ENCODE measurements around the gene HS2ST1. TPM values are rescaled to one million over a fixed set of nuclear protein-coding genes. Genes with fewer than 3 reads are reported as not detected.
"Not testable (repeated sequence)": the region's sequence is repeated elsewhere in the genome, so short reads cannot be mapped to it uniquely, and the experiment has no call there.

HS2ST1 gene
- total and polyA plus RNA-seq, 7 donors, result 2.4 to 13.7 (median 10.0) TPM

DNA sequence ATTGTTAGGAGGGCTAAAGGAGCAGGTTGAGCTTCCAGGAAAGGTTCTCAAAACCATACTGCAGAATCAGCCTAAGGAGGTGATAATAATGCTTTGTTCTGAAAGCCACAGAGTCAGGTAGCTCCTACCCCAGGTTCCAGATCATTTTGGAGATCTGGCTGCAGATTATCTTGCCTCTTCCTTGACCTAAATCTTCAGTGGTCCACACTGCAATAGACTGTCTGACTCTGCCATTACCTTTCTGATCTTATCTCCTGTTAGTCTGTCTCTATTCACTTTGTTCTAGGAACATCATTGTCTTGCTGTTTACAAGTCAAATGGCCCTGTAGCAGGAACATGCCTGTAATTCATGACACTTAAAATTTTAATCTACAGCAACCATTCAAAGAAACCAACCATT, 73.0 kb downstream of the HS2ST1 start:
- no peaks in the 10 kb centered on the region for H3K27me3 ChIP-seq
- no peaks in the 10 kb centered on the region for H3K4me1 ChIP-seq
- no peak overlapping the region for H3K4me3 ChIP-seq
- H3K9me3 ChIP-seq, result no peaks in the 10 kb centered on the region
- no peaks in the 10 kb centered on the region for H3K36me3 ChIP-seq
- DNase-seq, result no peak
- intact Hi-C loops (cut with DNase I), result no loop called here
- H3K27ac ChIP-seq, result no peak overlapping the region
- TF ChIP-seq EP300 (IDR thresholded peaks at IDR 0.05) (no peak), POLR2A (IDR thresholded peaks at IDR 0.05) (no peak), CTCF (IDR thresholded peaks at IDR 0.05) (no peak), POLR2AphosphoS5 (IDR thresholded peaks at IDR 0.05) (no peak)

DNA sequence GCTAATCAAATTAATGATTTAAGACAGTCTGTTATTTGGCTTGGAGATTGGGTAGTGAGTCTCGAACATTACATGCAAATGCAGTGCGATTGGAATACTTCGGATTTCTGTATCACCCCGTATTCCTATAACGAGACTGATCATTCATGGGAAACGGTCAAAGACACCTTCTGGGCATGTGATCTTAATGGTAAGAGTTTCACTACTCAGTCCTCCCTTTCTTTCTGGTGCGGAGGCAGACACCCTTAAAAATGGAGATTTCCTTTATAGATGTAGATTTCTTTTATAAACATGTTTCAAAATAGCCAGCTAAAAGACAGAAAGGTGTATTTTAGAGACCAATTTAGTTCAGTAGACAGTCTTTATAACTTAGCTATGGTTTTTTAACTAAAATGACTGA, 74.4 kb downstream of the HS2ST1 start:
- intact Hi-C loops (cut with DNase I), result no loop called here
- Histone ChIP-seq H3K36me3 (no peaks in the 10 kb centered on the region), H3K27ac (no peak overlapping the region), H3K9me3 (no peaks in the 10 kb centered on the region), H3K27me3 (no peaks in the 10 kb centered on the region), H3K4me3 (no peak overlapping the region), H3K4me1 (no peaks in the 10 kb centered on the region)
- 96 to 98% methylated on average over 7 of the region's 7 CpGs for WGBS, 2 donors
- DNase-seq, result no peak
- no peak for TF ChIP-seq CTCF (IDR thresholded peaks at IDR 0.05)
- no peak for TF ChIP-seq EP300 (IDR thresholded peaks at IDR 0.05)
- no peak for TF ChIP-seq POLR2A (IDR thresholded peaks at IDR 0.05)
- no peak for TF ChIP-seq POLR2AphosphoS5 (IDR thresholded peaks at IDR 0.05)

GRCh38 chr1:86989690-86990089, 75.3 kb downstream of the HS2ST1 start:
- H3K9me3 ChIP-seq; H3K27me3 ChIP-seq; H3K4me1 ChIP-seq; H3K36me3 ChIP-seq; intact Hi-C loops (cut with DNase I); DNase-seq; H3K27ac ChIP-seq; H3K4me3 ChIP-seq: not testable (repeated sequence)
- 52 to 80% methylated on average over 3 of the region's 3 CpGs for WGBS, 2 donors

DNA sequence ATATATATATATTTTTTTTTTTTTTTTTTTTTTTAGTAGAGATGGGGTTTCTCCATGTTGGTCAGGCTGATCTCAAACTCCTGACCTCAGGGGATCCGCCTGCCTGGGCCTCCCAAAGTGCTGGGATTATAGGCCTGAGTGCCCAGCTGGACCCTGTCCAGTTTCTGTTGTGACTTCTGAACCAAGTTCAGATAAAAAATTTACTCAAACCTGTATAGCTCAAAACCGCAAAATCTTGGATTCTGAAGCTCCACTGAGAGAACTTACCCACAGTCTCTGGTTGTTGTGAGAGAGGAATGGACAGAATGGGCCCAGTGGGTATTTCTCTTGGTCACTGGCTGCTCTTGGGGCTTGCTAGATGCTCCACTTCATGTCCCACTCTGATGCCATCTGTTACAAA, 76.4 kb downstream of the HS2ST1 start:
- intact Hi-C loops (cut with DNase I), result no loop called here
- H3K27ac ChIP-seq, result no peak overlapping the region
- no peaks in the 10 kb centered on the region for H3K4me1 ChIP-seq
- WGBS, 2 donors, result 95 to 96% methylated on average over 2 of the region's 2 CpGs
- H3K27me3 ChIP-seq, result no peaks in the 10 kb centered on the region
- DNase-seq, result no peak
- TF ChIP-seq POLR2AphosphoS5 (IDR thresholded peaks at IDR 0.05) (no peak), EP300 (IDR thresholded peaks at IDR 0.05) (no peak), CTCF (IDR thresholded peaks at IDR 0.05) (no peak), POLR2A (IDR thresholded peaks at IDR 0.05) (no peak)
- no peak overlapping the region for H3K4me3 ChIP-seq
- H3K9me3 ChIP-seq, result no peaks in the 10 kb centered on the region
- no peaks in the 10 kb centered on the region for H3K36me3 ChIP-seq

GRCh38 chr1:86991549-86992186, 77.2 kb downstream of the HS2ST1 start:
- intact Hi-C loops (cut with DNase I), result no loop called here
- WGBS, 2 donors, result 94 to 95% methylated on average over 6 of the region's 6 CpGs

More at GRCh38 chr1:86991549-86992186, 77.2 kb downstream of the HS2ST1 start:
- Histone ChIP-seq H3K4me3 (no peak overlapping the region), H3K27ac (no peak overlapping the region), H3K36me3 (no peaks in the 10 kb centered on the region), H3K27me3 (no peaks in the 10 kb centered on the region), H3K9me3 (no peaks in the 10 kb centered on the region), H3K4me1 (no peaks in the 10 kb centered on the region)
- no peak for TF ChIP-seq CTCF (IDR thresholded peaks at IDR 0.05)
- TF ChIP-seq EP300 (IDR thresholded peaks at IDR 0.05), result no peak
- TF ChIP-seq POLR2A (IDR thresholded peaks at IDR 0.05), result no peak
- TF ChIP-seq POLR2AphosphoS5 (IDR thresholded peaks at IDR 0.05), result no peak
- DNase-seq, result no peak

Data from sigmoid colon (tissue), 7 donors.